ENCODE measurements around the gene WDR64.
"Not testable (repeated sequence)": the region's sequence is repeated elsewhere in the genome, so short reads cannot be mapped to it uniquely, and the experiment has no call there.

Gene WDR64

GRCh38 chr1:241660424-241660972, 8.4 kb downstream of the WDR64 start:
- DNase-seq: no peak

DNA sequence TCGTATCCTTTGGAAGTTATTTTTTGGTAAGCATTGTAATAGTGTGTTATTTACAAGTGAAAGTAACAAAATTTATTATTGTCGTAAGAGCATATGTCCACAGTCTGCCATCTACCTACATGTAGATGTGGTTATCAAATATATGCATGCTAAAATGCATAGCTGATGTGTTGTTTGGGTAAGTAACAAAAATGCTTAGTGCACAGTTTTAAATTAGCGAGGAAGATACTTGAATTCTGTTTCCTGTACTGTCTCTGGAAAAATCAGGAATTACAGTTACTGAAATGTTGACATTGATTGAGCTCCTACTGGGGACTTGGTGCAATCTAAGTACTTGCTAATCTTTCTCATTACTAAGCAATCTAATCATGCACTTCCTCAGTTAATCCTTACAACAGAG, 14.3 kb downstream of the WDR64 start:
- DNase-seq: no peak

- no peak for DNase-seq
These were observed 20.2 kb downstream of the WDR64 start for GRCh38 chr1:241672301-241672700.

GRCh38 chr1:241674805-241675384, 22.8 kb downstream of the WDR64 start:
- no peak for DNase-seq

DNA sequence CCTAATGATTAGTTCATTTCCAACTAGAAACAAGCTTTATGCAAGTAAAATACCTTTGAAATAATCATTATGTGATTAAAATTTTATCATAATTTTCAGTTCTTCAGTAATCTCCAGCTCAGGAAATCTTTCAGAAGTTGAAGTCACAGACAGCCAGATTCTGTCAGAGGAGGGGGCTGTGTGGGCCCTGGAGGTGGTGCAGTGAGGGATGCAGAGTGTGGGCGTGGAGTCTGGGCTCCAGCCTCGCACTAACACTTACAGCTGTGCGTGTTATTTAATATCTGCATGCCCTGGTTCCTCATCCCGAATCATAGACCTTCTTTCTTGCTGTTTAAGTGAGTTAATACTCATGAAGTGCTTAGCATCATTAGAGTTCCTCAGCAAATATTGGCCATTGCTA, 23.9 kb downstream of the WDR64 start:
- DNase-seq: no peak

DNA sequence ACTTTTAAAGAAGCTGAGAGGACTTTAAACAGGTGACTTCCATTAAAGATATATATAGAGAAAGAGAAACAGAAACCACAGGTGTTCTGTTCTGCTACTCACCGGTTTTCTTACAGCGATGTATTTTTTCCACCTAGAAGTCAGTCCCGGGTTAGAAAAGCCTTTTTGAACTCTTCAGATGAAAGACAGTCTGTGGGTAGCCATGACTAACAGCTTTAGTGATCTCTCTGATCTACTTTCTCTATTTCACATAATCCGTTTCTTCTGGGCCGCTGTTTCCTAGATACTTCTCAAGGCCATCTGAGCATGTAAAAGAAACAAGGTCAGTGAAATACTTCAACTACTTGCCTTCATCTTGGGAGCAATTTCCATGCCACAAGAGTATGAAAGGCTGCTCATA, 25.1 kb downstream of the WDR64 start:
- DNase-seq: no peak

- no peak for DNase-seq
These were observed 26.5 kb downstream of the WDR64 start for GRCh38 chr1:241678536-241678935.

DNA sequence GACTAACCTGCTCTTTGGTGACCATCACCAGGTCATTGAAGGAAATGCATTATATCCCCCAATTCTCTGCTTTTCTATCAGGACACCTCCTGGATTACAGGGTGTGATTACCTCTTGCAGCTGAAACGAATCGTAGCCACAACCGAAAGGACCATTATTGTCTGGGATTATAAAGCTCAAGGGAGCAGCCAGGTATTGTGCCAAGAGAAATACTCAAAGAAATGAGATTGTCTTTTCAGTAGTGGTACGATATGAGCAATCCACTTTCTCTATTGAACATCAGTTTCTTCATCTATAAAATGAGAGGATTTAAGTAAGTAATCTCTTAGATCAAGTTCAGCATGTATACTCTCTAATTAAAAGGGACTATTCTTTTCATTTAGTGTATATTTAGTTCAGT, 27.3 kb downstream of the WDR64 start:
- DNase-seq: no peak

DNA sequence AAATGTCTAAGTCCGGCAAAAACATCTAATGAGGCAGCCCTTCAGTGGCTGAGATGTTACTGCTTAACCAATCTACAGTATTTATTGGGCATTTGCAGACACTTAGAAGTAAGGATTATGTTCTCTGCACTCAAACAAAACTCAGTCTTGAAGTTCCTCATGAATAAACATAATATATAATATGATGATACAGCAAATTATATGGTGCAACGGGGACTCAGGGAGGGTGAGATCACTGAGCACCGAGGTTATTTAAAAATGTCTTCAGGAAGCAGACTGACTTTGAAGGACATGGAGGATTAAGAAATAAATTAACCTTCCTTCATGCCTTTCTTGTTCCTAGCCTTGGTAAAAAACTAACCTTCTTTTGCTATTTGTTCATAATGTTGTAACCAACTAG, 27.9 kb downstream of the WDR64 start:
- no peak for DNase-seq

GRCh38 chr1:241681861-241682448, 29.9 kb downstream of the WDR64 start:
- DNase-seq: not testable (repeated sequence)

DNA sequence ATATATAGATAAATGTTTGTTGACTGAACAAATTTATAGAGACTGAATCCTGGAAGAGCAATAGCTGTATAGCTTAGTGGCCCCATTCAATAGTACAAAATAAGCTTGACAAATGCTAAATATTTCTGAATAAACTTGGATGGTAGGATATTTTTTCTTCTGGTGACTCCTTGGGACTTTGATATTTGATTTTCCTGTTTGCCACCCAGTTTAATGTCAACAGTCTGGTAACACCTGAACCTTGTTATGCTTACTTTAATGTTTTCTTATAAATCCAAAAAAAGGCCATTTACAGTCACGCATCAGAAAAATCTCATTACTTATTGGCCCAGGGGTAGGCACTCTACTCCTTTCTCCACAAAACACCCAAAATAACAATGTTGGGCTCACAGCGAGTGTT, 30.8 kb downstream of the WDR64 start:
- DNase-seq: no peak

- no peak for DNase-seq
These were observed 32.0 kb downstream of the WDR64 start for GRCh38 chr1:241684108-241684507.

DNA sequence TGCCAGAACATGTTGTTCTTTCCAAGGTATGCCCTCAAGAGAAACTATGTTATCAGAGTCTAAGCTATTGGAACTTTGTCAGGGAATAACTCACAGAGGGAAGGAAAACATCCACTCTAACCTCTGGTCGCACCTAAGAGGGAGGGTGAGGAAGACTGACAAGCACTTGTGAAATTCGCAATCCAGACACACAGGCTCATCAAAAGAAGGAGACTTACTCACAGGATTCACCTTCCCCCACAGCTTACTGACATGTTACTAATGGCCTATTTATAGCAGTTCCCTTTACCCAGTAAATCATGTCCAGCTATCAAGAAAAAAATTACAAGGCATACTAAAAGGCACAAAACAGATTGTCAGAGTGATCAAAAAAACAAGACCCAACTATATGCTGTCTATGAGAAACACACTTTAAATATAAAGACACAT, 36.9 kb downstream of the WDR64 start:
- no peak for DNase-seq

DNA sequence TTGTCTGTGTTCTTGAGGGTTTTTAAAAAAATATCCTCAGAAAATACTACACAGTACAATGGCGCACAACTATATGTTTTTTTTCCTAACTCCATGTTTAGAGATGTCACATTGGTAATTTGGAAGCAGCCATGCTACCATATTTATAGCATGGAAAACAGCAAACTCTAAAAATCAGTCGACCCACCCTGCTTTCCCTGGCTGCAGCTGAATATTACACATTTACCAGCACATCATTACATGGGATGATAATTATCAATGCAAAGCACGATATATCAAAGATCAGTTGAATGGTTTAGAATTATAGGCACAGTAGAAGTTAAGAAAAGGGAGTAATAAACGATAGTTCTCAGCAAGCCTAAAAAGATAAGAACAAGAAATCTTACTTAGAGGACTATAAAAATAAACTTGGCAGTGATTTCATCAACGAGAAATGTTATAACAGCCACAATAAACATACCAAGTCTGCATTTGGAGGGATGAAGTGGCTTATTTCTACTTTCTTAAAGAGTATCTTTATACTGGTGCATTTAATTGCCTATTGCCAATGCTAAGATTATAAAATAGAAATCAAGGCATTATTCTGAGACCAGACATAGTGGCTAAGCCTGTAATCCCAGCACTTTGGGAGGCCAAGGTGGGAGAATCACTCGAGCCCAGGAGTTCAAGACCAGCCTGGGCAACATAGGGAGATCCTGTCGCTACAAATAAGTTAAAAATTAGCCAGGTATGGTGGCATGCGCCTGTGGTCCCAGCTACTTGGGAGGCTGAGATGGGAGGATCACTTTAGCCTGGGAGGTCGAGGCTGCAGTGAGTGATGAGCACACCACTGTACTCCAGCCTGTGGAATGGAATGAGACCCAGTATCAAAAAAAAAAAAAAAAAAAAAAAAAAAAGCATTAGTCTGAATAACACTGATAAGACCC, 43.4 kb downstream of the WDR64 start:
- no peak for DNase-seq

GRCh38 chr1:241696172-241696814, 44.2 kb downstream of the WDR64 start:
- no peak for DNase-seq

DNA sequence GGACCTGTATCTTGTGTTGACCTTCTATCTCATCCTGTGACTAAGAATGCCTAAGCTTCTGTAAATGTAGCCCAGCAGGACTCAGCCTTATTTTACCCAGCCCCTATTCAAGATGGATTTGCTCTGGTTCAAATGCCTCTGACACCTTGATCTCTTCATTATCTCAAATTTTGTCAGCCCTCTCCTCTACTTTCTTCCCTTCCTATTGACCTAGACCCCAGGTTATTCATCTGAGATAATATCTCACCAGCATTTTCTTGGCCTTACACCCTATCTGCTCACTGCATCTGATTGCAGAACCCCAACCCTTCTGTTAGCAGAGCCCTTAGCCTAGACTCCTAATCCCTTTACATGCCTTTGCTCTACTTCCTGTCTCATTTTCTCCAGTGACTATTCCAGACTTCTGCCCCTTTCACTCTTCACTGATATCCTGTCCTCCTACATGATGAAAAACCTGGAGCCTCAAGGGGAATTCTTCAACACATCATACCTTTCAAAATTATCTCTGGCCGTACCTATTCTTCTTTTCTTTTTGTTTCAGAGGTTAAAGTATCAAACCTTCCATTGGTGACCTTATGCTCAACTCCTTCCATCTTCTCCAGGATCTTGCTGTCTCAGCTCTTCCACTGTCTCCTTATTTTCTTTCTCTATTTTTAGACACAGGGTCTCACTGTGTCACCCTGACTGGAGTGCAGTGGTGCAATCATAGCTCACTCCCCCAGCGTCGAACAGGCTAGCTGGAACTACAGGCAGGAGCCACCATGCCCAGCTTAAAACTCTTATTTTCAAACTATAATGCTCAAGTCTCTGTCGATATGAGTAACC, 44.9 kb downstream of the WDR64 start:
- no peak for DNase-seq

DNA sequence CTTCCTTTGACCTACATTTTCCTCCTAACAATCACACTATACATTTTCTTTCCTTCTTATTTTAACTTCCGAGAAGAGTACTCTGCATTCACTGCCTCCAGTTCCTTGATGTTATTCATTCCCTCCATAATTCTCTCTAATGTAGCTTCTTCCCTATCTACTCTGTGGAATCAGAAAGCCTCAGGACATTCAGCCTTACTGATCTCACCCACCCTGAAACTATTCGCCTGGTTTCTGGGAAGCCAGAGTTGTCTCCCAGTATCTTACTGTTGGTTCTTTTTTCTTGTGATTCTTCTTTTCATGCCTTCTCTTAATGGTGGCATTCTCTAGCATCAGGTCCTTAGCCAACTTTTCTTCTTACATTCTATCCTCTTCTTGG, 45.5 kb downstream of the WDR64 start:
- no peak for DNase-seq

- DNase-seq: no peak
These were observed 46.1 kb downstream of the WDR64 start for GRCh38 chr1:241698177-241698576.

DNA sequence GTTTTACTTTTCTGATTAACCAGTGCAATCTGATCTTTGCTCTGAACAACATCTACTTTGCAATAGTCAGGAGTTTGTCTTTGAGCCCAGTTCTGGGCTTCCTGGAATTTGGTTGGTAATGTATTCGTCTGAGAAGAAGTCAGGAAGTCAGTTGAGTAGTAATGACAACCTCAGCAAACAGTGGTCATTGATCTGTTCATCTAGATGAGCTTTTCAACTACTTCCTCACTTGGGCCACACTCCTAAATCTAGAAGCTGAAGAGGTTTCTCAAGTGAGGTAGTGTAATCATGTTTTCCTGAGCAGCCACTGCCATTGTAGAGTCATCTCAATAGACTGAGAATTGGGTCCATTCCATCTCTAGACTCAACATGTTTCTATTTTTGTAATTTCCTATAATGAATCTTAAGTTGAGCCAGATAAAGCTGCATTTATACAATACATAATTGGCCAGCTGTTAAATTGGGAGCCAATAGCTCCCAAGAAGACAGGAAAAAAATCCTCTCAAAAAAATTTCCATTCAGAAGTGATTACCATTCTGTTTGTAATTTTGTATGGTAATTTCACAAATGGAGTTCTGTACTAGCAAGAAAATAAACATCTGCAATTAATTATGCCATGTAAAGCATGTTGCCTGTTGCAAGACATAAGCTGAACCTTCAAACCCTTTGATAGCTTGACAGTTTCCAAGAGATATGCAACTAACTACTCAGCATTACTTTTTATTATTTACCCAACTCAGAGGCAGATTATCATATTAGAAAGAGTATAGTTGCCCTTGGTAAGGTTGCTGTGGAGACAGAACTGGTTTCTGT, 49.6 kb downstream of the WDR64 start:
- DNase-seq: no peak

DNA sequence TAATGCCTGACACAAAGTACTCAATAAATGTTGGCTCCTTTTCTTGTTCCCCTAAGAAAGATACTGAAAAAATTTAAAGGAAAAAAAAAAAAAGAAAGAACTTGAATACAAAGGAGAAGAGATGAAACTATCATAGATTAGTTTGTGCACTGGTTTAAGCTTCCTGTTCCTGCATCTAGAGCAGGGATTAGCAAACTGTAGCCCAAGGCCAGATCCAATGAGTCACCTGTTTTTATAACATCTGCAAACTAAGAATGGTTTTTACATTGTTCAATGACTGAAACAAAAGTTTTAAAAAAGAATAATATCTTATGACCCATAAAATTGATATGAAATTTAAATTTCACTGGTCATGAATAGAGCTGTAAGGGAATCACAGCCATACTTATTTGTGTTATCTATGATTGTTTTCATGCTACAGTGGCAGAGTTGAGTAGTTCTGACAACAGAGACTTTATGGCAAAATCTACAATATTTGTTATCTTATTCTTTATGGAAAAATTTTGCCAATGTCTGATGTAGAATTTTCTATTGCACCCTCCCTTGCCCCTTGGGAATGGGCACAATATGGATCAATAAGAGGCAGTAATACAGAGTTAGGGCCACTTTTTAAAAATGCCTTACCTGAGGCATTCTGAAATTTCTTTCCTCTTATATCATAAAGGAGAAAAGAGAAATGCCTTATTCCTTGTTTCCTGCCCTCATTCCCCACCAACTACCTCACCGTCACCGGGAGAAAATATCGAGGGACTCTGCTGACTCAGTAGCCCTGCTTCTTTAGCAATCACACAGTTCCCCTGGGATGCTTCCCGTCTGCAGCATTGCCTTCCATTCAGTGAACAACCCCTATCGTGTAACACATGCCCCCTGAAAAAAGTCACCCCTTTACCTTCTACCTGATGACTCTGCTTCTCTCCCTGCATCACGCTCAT, 50.6 kb downstream of the WDR64 start:
- no peak for DNase-seq

Data from 8988T (cell line).